A673 (cell line): ENCODE measurements around the gene PCP4L1. TPM values are rescaled to one million over a fixed set of nuclear protein-coding genes. Genes with fewer than 3 reads are reported as not detected.

ENCODE experiments used
- BruUV-seq: library from RNA; stranded (reverse); fragments of 400-500 nt; replicated peaks from 2 replicates; lab custom pipeline; 2021; lab: Mats Ljungman, UMichigan
- CTCF ChIA-PET: fragments of 300-600 bp; sonication (Branson Sonifier 250); formaldehyde crosslinking; loops from one replicate; lab custom pipeline; 2022; ENCODE audit warnings: antibody characterized with exemption; lab: Charles Lee
- POLR2A ChIA-PET: fragments of 300-600 bp; sonication (Branson Sonifier 250); formaldehyde crosslinking; loops from one replicate; lab custom pipeline; 2022; ENCODE audit warnings: antibody characterized with exemption; ENCODE audit not compliant: low non-redundant PET; lab: Charles Lee
- DNase-seq: peaks from one replicate; pipeline ENCODE4 v3.0.0-alpha.2; 2015; ENCODE audit warnings: low spot score
- H3K27ac ChIP-seq: fragments of 200-600 bp; sonication (generic); 2 replicates; pipeline ENCODE4 v1.5.1; 2016; ENCODE audit warnings: mixed run types, low read depth, mild to moderate bottlenecking, mixed read lengths, antibody characterized with exemption, low read length; ENCODE audit not compliant: poor library complexity, severe bottlenecking
- H3K27me3 ChIP-seq: fragments of 200-600 bp; sonication (generic); replicated peaks from 2 replicates; pipeline ENCODE4 v1.6.1; 2017; ENCODE audit warnings: mixed run types, low read depth, mild to moderate bottlenecking, mixed read lengths, antibody characterized with exemption, low read length; ENCODE audit not compliant: insufficient read depth, poor library complexity
- H3K36me3 ChIP-seq: fragments of 200-600 bp; sonication (generic); 2 replicates; pipeline ENCODE4 v1.6.1; 2016; ENCODE audit warnings: mixed run types, mild to moderate bottlenecking, mixed read lengths, antibody characterized with exemption, low read length; ENCODE audit not compliant: insufficient read depth, poor library complexity, severe bottlenecking
- H3K4me1 ChIP-seq: fragments of 200-600 bp; sonication (generic); 2 replicates; pipeline ENCODE4 v1.6.1; 2017; ENCODE audit warnings: mixed run types, mild to moderate bottlenecking, mixed read lengths, antibody characterized with exemption, low read length; ENCODE audit not compliant: insufficient read depth, poor library complexity, severe bottlenecking
- H3K4me3 ChIP-seq: fragments of 200-600 bp; sonication (generic); 2 replicates; pipeline ENCODE4 v1.5.1; 2016; ENCODE audit warnings: low read depth, mixed run types, mild to moderate bottlenecking, mixed read lengths, low read length; ENCODE audit not compliant: poor library complexity, severe bottlenecking
- H3K9me3 ChIP-seq: fragments of 200-600 bp; sonication (generic); 2 replicates; pipeline ENCODE4 v1.6.1; 2016; ENCODE audit warnings: mixed run types, low read depth, mild to moderate bottlenecking, mixed read lengths, antibody characterized with exemption, low read length; ENCODE audit not compliant: poor library complexity, severe bottlenecking
- CTCF ChIP-seq: fragments of 300-800, 200-600 bp; sonication (generic); conservative IDR thresholded peaks from 2 replicates; pipeline ENCODE4 v1.5.1; 2017; ENCODE audit warnings: low read depth, mild to moderate bottlenecking, antibody characterized with exemption, low read length, moderate library complexity, mixed read lengths
- EZH2 ChIP-seq: fragments of 200-600 bp; sonication (generic); IDR thresholded peaks from 2 replicates; pipeline ENCODE4 v1.6.1; 2017; ENCODE audit warnings: borderline replicate concordance, low read depth, mild to moderate bottlenecking, mixed read lengths, antibody characterized with exemption, low read length; ENCODE audit not compliant: poor library complexity, severe bottlenecking
- intact Hi-C: fragments of 100-400 bp; cut with micrococcal nuclease; formaldehyde crosslinking; loops from one replicate; pipeline ENCODE4 v1.10.0; 2022; ENCODE audit not compliant: unreplicated experiment
- total RNA-seq: library from RNA; stranded (reverse); gene quantifications from 2 replicates; pipeline ENCODE4 v1.2.3, GENCODE V29; 2021

Gene PCP4L1
- total RNA-seq, 1 experiment from 2014 or later, result not detected

- no peak for DNase-seq
- BruUV-seq, result no TSS peak
- Histone ChIP-seq H3K27me3 (no peaks in the 10 kb centered on the region), H3K4me1 (peaks cover 18% of the 10 kb centered on the region), H3K9me3 (no peaks in the 10 kb centered on the region), H3K36me3 (peaks cover 16% of the 10 kb centered on the region), H3K4me3 (no peak overlapping the region), H3K27ac (peak overlapping the region; percentile 5)
- intact Hi-C loops, result loop anchor here (1.0 to 5.0 kb wide), 2 partner anchors 33 to 157 kb away; no protein-coding TSS in a partner anchor
- CTCF ChIA-PET, result interaction anchor here (0.6 to 1.7 kb wide), 17 partner anchors 14 to 157 kb away, joined by 3 to 28 read pairs (median 6); partner anchors contain the start of genes ADAMTS4, NDUFS2, PPOX and SDHC
- no peak for TF ChIP-seq EZH2
- POLR2A ChIA-PET, result interaction anchor here (0.6 kb wide), 3 partner anchors 22 to 67 kb away, joined by 3 to 12 read pairs (median 10); no protein-coding TSS in a partner anchor
Measured at GRCh38 chr1:161225178-161225533, 33.4 kb upstream of the PCP4L1 start.

- intact Hi-C loops, result loop anchor here (1.0 to 5.0 kb wide), 2 partner anchors 33 to 157 kb away; no protein-coding TSS in a partner anchor
- Histone ChIP-seq H3K27ac (peak within 1 kb of the TSS; percentile 68), H3K4me3 (peak within 1 kb of the TSS; percentile 78), H3K4me1 (peaks cover 18% of the 10 kb centered on the region), H3K36me3 (peaks cover 16% of the 10 kb centered on the region), H3K9me3 (no peaks in the 10 kb centered on the region), H3K27me3 (no peaks in the 10 kb centered on the region)
- ChIA-PET POLR2A (interaction anchor here (0.6 kb wide), 3 partner anchors 23 to 68 kb away, joined by 3 to 12 read pairs (median 10); no protein-coding TSS in a partner anchor), CTCF (interaction anchor here (0.5 to 1.7 kb wide), 21 partner anchors 13 to 544 kb away, joined by 3 to 28 read pairs (median 6); partner anchors contain the start of genes ADAMTS4, KLHDC9, NDUFS2 and PPOX)
- TF ChIP-seq EZH2 (no peak), CTCF (peak; percentile 79)
- BruUV-seq, result no TSS peak
- peak; percentile 100 for DNase-seq
Measured at GRCh38 chr1:161225534-161226319, 32.8 kb upstream of the PCP4L1 start, which contains the start of gene TOMM40L. TSS of gene TOMM40L (plus strand) at chr1:161226060. CDS start at chr1:161226490, 430 bp downstream.

- no peak for TF ChIP-seq CTCF
- no peak for TF ChIP-seq EZH2
- Histone ChIP-seq H3K4me1 (peaks cover 18% of the 10 kb centered on the region), H3K9me3 (no peaks in the 10 kb centered on the region), H3K36me3 (peaks cover 16% of the 10 kb centered on the region), H3K27me3 (no peaks in the 10 kb centered on the region), H3K27ac (peak overlapping the region; percentile 68), H3K4me3 (peak overlapping the region; percentile 78)
- CTCF ChIA-PET, result interaction anchor here (0.5 to 1.7 kb wide), 13 partner anchors 12 to 545 kb away, joined by 3 to 28 read pairs (median 7); partner anchors contain the start of genes ADAMTS4, KLHDC9, NDUFS2 and PPOX
- intact Hi-C loops, result loop anchor here (5.0 kb wide), 1 partner anchor 156 kb away; no protein-coding TSS in a partner anchor
- TSS peak; percentile 40 for BruUV-seq
- DNase-seq, result no peak
- POLR2A ChIA-PET, result no interaction called here
Measured at GRCh38 chr1:161226320-161226711, 32.2 kb upstream of the PCP4L1 start.
